Skeletal muscle tissue (tissue), 4 donors: ENCODE data around the gene NAA20. TPM values are rescaled to one million over a fixed set of nuclear protein-coding genes. Genes with fewer than 3 reads are reported as not detected.

Experiments
- H3K27ac ChIP-seq: one replicate; pipeline ENCODE4 v1.7.0; 2013; ENCODE audit warnings: mild to moderate bottlenecking, low read depth, low read length, inconsistent platforms
- H3K27me3 ChIP-seq, 3 donors: one replicate each; pipeline ENCODE4 v1.7.0; 2013; ENCODE audit warnings: low read length in 3 of 3; ENCODE audit not compliant: control insufficient read depth in 3 of 3, insufficient read depth in 3 of 3
- H3K36me3 ChIP-seq, 3 donors: one replicate each; pipeline ENCODE4 v1.7.0; 2013; ENCODE audit warnings: low read length in 3 of 3; ENCODE audit not compliant: control insufficient read depth in 3 of 3, insufficient read depth in 3 of 3
- H3K4me1 ChIP-seq, 3 donors: one replicate each; pipeline ENCODE4 v1.7.0; 2013; ENCODE audit warnings: low read length in 3 of 3, mild to moderate bottlenecking in 3 of 3; ENCODE audit not compliant: control insufficient read depth in 3 of 3, insufficient read depth in 3 of 3
- H3K4me3 ChIP-seq, 3 donors: one replicate each; pipeline ENCODE4 v1.7.0; 2013; ENCODE audit warnings: low read length in 3 of 3
- H3K9ac ChIP-seq, 3 donors: one replicate each; pipeline ENCODE4 v1.7.0; 2013; ENCODE audit warnings: low read length in 3 of 3, mild to moderate bottlenecking in 3 of 3, moderate library complexity in 2 of 3, low read depth in 1 of 3
- H3K9me3 ChIP-seq, 3 donors: one replicate each; pipeline ENCODE4 v1.7.0; 2013; ENCODE audit warnings: low read length in 3 of 3; ENCODE audit not compliant: control insufficient read depth in 3 of 3
- total RNA-seq: library from RNA; depleted of rRNA; stranded (reverse); fragments of >200 nt; gene quantifications from one replicate; pipeline ENCODE4 v1.2.3, GENCODE V29; 2014
- donor health status: Osteomylitis.

NAA20 gene
- total RNA-seq, 1 donor from 2014 or later = 58.5 TPM

DNA sequence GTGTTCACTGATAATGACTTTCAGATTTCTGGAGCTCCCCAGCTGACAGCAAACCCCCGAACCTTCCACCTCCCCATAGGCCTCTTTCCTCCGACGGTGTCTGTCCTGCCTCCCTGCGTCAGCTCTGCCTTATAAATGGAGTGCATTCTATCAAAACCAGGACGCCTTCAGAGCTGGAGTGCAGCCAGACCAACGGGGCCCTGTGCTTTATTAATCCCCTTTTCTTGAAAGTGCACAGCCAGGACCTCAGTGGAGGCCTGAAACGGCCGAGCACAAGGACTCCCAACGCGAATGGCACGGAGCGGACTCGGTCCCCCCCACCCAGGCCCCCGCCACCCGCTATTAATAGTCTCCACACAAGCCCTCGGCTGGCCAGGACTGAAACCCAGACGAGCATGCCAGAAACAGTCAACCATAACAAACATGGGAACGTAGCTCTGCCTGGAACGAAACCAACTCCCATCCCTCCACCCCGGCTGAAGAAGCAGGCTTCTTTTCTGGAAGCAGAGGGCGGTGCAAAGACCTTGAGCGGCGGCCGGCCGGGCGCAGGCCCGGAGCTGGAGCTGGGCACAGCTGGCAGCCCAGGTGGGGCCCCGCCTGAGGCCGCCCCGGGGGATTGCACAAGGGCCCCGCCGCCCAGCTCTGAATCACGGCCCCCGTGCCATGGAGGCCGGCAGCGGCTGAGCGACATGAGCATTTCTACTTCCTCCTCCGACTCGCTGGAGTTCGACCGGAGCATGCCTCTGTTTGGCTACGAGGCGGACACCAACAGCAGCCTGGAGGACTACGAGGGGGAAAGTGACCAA lies 42.3 kb upstream of the NAA20 start:
- Histone ChIP-seq H3K4me3 (peak overlapping the region; percentile 75 to 90 (median 84)), H3K27me3 (no peaks in the 10 kb centered on the region), H3K4me1 (peaks cover 55 to 58% (median 57%) of the 10 kb centered on the region in 3 donors), H3K9me3 (no peaks in the 10 kb centered on the region), H3K9ac (peak overlapping the region; percentile 75 to 94 (median 90)), H3K36me3 (peaks cover 14 to 16% (median 15%) of the 10 kb centered on the region in 3 donors), H3K27ac (peak overlapping the region; percentile 85)

DNA sequence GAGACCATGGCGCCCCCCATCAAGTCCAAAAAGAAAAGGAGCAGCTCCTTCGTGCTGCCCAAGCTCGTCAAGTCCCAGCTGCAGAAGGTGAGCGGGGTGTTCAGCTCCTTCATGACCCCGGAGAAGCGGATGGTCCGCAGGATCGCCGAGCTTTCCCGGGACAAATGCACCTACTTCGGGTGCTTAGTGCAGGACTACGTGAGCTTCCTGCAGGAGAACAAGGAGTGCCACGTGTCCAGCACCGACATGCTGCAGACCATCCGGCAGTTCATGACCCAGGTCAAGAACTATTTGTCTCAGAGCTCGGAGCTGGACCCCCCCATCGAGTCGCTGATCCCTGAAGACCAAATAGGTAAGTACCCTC lies 41.7 kb upstream of the NAA20 start:
- Histone ChIP-seq H3K9me3 (no peaks in the 10 kb centered on the region), H3K27ac (peak overlapping the region; percentile 85), H3K9ac (peak overlapping the region; percentile 75 to 94 (median 90)), H3K4me3 (peak overlapping the region; percentile 75 to 90 (median 84)), H3K27me3 (no peaks in the 10 kb centered on the region), H3K4me1 (peaks cover 58 to 60% (median 59%) of the 10 kb centered on the region in 3 donors), H3K36me3 (peaks cover 8 to 16% (median 13%) of the 10 kb centered on the region in 3 donors)

DNA sequence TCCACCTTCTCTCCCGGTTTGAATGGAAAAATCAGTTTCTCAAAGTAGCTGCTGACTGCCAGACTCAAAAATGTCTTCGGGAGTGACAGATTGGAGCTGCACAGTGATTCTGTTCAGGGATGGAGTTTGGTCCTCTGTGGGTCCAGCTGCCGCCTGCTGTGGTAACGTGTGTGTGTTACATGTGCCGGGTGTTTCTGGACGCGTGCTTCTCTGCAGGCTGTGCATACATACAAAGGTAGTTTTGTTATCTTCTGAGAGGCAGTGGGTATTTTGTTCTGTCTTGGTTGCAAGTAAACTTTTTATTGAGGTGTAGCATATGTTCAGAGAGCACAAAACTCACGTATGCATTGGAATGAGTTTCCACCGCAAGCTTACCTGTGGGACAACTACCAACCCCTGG lies 41.3 kb upstream of the NAA20 start:
- H3K36me3 ChIP-seq = peaks cover 5 to 13% (median 10%) of the 10 kb centered on the region in 3 donors
- no peaks in the 10 kb centered on the region for H3K27me3 ChIP-seq
- H3K27ac ChIP-seq = peak overlapping the region; percentile 85
- H3K4me3 ChIP-seq = peak overlapping the region; percentile 75 to 90 (median 84)
- H3K4me1 ChIP-seq = peaks cover 63 to 65% (median 64%) of the 10 kb centered on the region in 3 donors
- H3K9me3 ChIP-seq = no peaks in the 10 kb centered on the region
- H3K9ac ChIP-seq = peak overlapping the region; percentile 75 to 94 (median 90)

DNA sequence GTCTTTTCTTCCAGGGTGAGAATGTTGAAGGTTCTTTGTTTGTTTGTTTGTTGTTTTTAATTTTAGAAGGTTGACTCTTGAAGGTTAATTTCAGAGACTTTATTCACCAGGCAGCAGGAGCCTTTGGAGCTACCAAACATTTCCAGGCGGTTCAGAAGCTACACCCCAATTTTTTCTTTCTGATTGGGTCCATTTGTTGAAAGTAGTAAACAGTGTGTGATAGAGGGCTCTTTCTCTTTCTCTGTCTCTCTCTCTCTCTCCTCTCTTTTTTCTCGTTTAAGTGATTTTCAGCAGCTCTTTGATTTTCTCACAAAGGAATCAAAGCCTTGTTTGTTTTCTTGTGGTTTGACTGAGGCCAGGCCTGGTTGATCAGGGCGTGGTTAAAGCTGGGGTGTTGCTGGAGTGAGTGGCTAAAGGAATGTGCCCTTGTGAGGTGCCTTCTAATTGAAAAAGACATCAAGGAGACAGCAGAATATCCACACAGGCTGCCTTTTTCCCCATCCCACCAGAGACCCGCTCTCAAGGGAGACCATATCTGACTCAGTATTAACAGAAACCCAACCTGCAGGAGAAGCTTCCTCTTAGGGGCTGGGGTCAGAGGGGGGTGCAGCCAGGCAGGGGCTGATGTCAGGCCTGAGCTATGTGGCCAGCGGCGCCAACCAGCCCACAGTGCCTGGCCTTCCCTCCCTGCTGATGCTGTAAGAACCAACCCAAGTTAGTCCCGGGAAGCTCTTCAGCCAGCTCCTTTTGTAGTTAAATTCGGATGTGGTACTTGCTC lies 40.4 kb upstream of the NAA20 start:
- no peaks in the 10 kb centered on the region for H3K9me3 ChIP-seq
- peaks cover 71 to 74% (median 72%) of the 10 kb centered on the region in 3 donors for H3K4me1 ChIP-seq
- no peaks in the 10 kb centered on the region for H3K27me3 ChIP-seq
- peak overlapping the region; percentile 75 to 94 (median 90) for H3K9ac ChIP-seq
- peaks cover 0 to 6% (median 4%) of the 10 kb centered on the region in 3 donors for H3K36me3 ChIP-seq
- H3K27ac ChIP-seq = peak overlapping the region; percentile 85
- peak overlapping the region; percentile 75 to 90 (median 84) for H3K4me3 ChIP-seq

DNA sequence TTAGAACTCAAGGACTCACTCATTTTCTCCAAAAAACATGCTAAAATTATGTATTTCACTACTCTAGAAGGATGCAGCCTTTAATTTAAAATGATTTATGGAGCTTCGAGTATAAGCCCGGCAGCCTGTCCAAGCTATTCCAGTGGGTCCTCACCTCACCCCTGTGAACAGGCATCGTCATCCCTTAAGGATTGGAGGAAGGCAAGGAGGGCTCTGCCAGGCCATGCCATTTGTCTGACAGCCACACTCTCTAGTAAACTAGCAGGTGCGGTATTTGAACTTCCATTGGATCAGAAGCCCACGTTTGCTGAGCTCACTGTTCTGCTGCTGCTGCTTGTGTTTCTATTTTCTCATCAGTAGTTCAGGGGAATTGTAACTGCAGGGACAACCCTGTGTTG lies 39.8 kb upstream of the NAA20 start:
- Histone ChIP-seq H3K27me3 (no peaks in the 10 kb centered on the region), H3K36me3 (peaks cover 0 to 2% (median 0%) of the 10 kb centered on the region in 3 donors), H3K4me3 (peak overlapping the region; percentile 75 to 90 (median 84)), H3K9me3 (no peaks in the 10 kb centered on the region), H3K4me1 (peaks cover 76 to 79% (median 76%) of the 10 kb centered on the region in 3 donors), H3K9ac (peak overlapping the region in 2 of 3 donors; percentile 75 to 94), H3K27ac (peak overlapping the region; percentile 85)

DNA sequence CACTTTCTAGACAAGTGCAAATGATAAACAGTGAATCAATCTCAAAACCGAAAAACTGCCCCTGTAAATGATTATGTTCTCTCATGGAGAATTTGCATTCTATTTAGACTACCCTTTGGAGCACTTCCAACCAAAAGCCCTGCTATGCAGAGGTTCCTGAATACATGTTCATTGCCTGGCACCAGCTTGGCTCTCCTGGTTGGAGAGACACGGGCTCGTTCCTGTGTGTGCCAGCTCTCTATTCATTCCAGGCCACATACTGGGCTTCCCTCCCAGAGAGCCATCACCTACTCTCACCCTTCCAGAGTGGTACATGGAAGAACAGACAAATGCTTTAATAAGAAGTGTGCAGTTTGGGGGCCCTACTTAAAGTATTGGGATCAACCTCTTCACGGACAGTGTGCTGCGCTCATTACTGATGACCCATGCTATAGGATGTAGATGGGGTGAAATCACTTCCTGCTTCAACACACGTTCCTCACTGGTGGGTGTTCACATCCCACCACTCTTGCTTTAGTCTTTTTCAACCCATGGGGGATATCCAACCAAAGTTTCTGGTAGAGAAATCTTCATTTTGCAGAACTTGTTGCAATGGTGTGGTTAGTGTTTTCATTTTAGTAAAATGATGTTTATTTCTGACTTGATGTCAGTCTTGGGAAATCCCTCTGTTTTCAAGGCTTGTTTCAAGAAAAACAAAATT lies 38.5 kb upstream of the NAA20 start:
- Histone ChIP-seq H3K27ac (no peak overlapping the region), H3K4me1 (peaks cover 73 to 78% (median 74%) of the 10 kb centered on the region in 3 donors), H3K9ac (no peak overlapping the region), H3K9me3 (no peaks in the 10 kb centered on the region), H3K36me3 (peaks cover 0 to 2% (median 0%) of the 10 kb centered on the region in 3 donors), H3K27me3 (no peaks in the 10 kb centered on the region), H3K4me3 (peak overlapping the region in 1 of 3 donors; percentile 20)

DNA sequence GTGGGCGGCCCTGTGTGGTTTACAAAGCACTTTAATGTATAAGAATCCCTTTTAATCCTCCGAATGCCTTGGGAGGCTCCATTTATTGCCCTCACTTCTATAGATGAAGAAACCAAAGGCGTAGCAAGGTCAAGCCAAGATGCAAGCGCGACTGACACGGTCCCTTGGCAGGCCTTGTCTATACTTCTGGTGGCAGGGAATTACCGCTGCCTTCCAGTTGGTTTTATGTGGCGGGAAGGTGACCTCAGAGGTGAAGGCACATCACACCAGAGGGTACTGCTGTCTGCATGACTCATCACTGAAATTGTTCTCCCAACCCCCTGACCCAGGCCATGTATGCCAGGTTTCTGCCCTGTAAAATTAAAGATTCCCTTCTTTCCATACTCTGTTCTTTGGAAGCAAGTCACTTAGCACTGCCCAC lies 36.1 kb upstream of the NAA20 start:
- H3K27ac ChIP-seq = peak overlapping the region; percentile 37

DNA sequence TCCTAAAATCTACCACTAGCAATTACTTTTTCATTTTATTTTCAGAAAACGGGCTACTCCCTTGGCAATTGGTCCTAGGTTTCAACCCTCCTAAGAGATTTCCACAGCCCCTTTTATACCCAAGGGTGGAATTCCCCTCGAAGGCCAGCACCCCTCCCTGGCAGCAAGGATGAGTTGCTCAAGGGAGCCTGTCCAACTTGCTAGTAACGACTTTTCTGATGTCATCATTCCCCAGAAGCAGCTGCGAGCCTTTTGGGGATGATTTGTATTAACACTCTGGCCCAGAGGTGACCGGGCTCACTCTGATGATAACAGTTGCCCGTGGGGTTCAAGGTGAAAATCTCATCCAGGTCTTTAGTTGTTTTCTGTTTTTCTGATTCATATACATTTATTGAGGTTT lies 30.7 kb upstream of the NAA20 start:
- peaks cover 24 to 30% (median 24%) of the 10 kb centered on the region in 3 donors for H3K4me1 ChIP-seq
- H3K4me3 ChIP-seq = no peak overlapping the region
- H3K27ac ChIP-seq = no peak overlapping the region
- peaks cover 0 to 9% (median 0%) of the 10 kb centered on the region in 3 donors for H3K36me3 ChIP-seq
- no peaks in the 10 kb centered on the region for H3K27me3 ChIP-seq
- H3K9me3 ChIP-seq = no peaks in the 10 kb centered on the region
- H3K9ac ChIP-seq = no peak overlapping the region

More for the DNA sequence above, 36.1 kb upstream of the NAA20 start:
- Histone ChIP-seq H3K9ac (no peak overlapping the region), H3K27me3 (no peaks in the 10 kb centered on the region), H3K9me3 (no peaks in the 10 kb centered on the region), H3K4me3 (no peak overlapping the region), H3K36me3 (peaks cover 0 to 2% (median 0%) of the 10 kb centered on the region in 3 donors), H3K4me1 (peaks cover 60 to 71% (median 61%) of the 10 kb centered on the region in 3 donors)

DNA sequence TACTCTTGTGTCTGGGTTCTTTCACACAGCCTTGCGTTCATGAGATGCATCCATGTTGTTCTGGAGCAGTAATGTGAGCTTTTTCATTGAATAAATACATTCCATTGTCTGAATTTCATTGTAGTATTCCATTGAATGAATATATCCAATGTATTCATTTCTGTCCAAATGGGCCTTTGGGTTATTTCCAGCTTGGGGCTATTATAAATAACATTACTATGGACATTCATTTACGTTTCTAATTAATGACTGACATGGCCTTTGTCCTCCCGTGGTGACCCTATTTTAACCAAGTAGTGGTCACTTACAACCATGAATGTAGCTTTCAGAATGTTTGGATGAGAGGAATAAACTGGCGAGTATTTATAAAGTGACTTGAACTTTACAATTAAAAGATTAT lies 30.1 kb upstream of the NAA20 start:
- H3K27me3 ChIP-seq = no peaks in the 10 kb centered on the region
- no peak overlapping the region for H3K27ac ChIP-seq
- no peak overlapping the region for H3K9ac ChIP-seq
- peaks cover 0 to 7% (median 0%) of the 10 kb centered on the region in 3 donors for H3K36me3 ChIP-seq
- H3K9me3 ChIP-seq = no peaks in the 10 kb centered on the region
- H3K4me1 ChIP-seq = peaks cover 20 to 30% (median 25%) of the 10 kb centered on the region in 3 donors
- no peak overlapping the region for H3K4me3 ChIP-seq
